Pancreas (tissue), 10 donors: ENCODE data around the gene KRTCAP3. TPM values are rescaled to one million over a fixed set of nuclear protein-coding genes. Genes with fewer than 3 reads are reported as not detected.

Experiments used
- ATAC-seq, 4 donors: fragments of 200-7000 bp; cut with Tn5 transposase; one replicate each; pipeline versions ENCODE4 v1.8.0 to v1.9.1; 2020; ENCODE audit warnings: mild to moderate bottlenecking in 4 of 4, moderate library complexity in 4 of 4
- DNase-seq, 6 donors: peaks; one replicate each; pipeline ENCODE4 v3.0.0-alpha.2; 2020
- FAIRE-seq: peaks from 2 replicates; lab custom pipeline; 2012; peaks lifted over from hg19 to GRCh38; lab: Jason Lieb, UNC
- H3K27ac ChIP-seq, 4 donors: fragments of 200-600 bp; sonication (generic); 1 replicate in 3 of 4; 2 replicates in 1 of 4; pipeline versions ENCODE4 v1.5.0 to v1.8.0; 2020
- H3K27me3 ChIP-seq, 4 donors: fragments of 200-600 bp; one replicate each; pipeline ENCODE4 v1.8.0; 2021
- H3K36me3 ChIP-seq, 3 donors: fragments of 200-600 bp; sonication (generic) in 1 of 3; one replicate each; pipeline versions ENCODE4 v1.5.0 to v1.8.0; 2020 to 2021
- H3K4me1 ChIP-seq, 3 donors: fragments of 200-600 bp; one replicate each; pipeline ENCODE4 v1.8.0; 2021
- H3K4me3 ChIP-seq, 4 donors: fragments of 200-600 bp; sonication (generic) in 2 of 4; one replicate each; pipeline versions ENCODE4 v1.5.0 to v1.8.0; 2020 to 2021
- H3K9me3 ChIP-seq, 4 donors: fragments of 200-600 bp; one replicate each; pipeline ENCODE4 v1.8.0; 2021
- WGBS, 2 donors: extraction: QIAGEN DNeasy Blood & Tissue Kit; methylation state at CpG; one replicate each; pipeline ENCODE4 v1.1.7; 2013; 5-methylcytosine and 5-hydroxymethylcytosine counted together
- intact Hi-C, 3 donors: fragments of 100-400 bp; cut with DNase I; formaldehyde crosslinking; loops; one replicate each; pipeline versions ENCODE4 v1.11.1 to v1.14.2; 2022
- polyA plus RNA-seq, 2 donors: library from polyadenylated mRNA; stranded (reverse); fragments of 200-250 nt; gene quantifications; one replicate each; pipeline ENCODE4 v1.2.3, GENCODE V29; 2013
- total RNA-seq, 6 donors: library from RNA; stranded (reverse); fragmentation: NEBNext Ultra II Directional in 4 of 6; extraction: Animal tissue kit (Norgen Biotek cat#: 25700) in 4 of 6; gene quantifications; one replicate each; pipeline versions ENCODE4 v1.2.1 to v1.2.4, GENCODE V29; 2021 to 2023
- TF ChIP-seq, protein P1 (sequence below), 4 donors: fragments of 200-600 bp; sonication (generic) in 3 of 4; IDR thresholded peaks; one replicate each; pipeline versions ENCODE4 v1.5.0 to v1.8.0; 2021; ENCODE audit warnings: antibody characterized with exemption in 4 of 4
- donor health status: healthy with polysubstance abuse.
- donor health status: DM: no; HTN: no; CAD: no; lungs with moderate emphysema.
- donor health status: DM: no; HTN: no; CAD: no.
- donor health status: control.
- donor health status: control.
- donor health status: Bipolar disorder and iron deficiency.
- donor health status: DM: yes; HTN: yes; CAD: no.
- donor health status: DM: no; HTN: no; CAD: no.
- donor health status: DM: no; HTN: no; CAD: no.
- donor health status: DM: yes; HTN: yes; CAD: no.

The KRTCAP3 gene
- total and polyA plus RNA-seq, 8 donors: 21.6 to 36.5 (median 28.9) TPM

DNA sequence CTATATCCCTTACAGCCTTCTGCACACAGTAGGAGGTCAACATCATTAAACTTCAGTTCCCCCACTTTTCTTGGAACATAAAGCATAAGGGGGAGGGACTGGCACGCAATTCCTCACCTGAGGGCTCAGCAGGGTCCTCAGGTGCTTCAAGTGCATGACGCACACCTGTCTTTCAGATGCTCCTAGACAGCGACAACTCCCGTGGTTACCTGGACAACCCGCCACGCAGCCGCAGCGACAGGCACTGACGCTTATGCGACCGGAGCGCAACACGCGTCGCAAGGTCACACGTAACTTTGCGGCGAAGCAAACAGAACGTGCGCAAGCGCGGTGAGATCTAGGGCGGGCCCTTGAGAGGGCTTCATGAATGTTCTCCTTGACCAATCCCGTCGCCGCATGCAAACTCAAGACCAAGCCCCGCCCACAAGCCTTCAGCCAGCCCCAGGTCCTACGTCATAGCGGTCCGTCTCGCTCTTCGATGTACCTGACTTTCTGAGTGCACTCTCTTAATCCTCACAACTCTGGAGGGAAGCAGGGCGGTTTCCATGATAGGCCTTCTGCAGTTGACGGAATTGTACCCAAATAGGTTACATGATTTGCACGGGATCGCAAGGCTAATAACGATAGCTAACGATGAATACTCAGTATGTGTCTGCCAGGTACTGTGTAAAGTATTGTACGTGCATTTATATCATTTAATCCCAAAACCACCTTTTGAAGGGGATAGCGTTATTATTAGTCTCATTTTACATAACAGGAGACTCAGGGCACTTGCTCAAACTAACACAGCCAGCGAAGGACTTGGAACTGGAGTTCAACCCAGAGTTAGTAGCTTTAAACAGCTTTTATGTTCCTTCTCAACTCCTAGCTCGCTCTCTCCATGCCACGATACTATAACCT lies 47.6 kb downstream of the KRTCAP3 start, which contains the start of gene IFT172:
IFT172 (minus strand) TSS at position 246 of the 900 bp plus-strand sequence; CDS start at position 156, 90 bp downstream.
- ATAC-seq: peak; percentile 97 to 99 (median 98)
- H3K27me3 ChIP-seq: no peaks in the 10 kb centered on the region
- TF ChIP-seq, protein P1, sequence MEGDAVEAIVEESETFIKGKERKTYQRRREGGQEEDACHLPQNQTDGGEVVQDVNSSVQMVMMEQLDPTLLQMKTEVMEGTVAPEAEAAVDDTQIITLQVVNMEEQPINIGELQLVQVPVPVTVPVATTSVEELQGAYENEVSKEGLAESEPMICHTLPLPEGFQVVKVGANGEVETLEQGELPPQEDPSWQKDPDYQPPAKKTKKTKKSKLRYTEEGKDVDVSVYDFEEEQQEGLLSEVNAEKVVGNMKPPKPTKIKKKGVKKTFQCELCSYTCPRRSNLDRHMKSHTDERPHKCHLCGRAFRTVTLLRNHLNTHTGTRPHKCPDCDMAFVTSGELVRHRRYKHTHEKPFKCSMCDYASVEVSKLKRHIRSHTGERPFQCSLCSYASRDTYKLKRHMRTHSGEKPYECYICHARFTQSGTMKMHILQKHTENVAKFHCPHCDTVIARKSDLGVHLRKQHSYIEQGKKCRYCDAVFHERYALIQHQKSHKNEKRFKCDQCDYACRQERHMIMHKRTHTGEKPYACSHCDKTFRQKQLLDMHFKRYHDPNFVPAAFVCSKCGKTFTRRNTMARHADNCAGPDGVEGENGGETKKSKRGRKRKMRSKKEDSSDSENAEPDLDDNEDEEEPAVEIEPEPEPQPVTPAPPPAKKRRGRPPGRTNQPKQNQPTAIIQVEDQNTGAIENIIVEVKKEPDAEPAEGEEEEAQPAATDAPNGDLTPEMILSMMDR (IDR thresholded peaks at IDR 0.05): no peak
- peak within 1 kb of the TSS; percentile 43 to 75 (median 58) for H3K27ac ChIP-seq
- WGBS, 2 donors: 6 to 7% methylated on average over 43 of the region's 43 CpGs
- intact Hi-C loops: loop anchor here in 1 of 3 donors (10.0 kb wide), 1 partner anchor 85 kb away; no protein-coding TSS in a partner anchor
- H3K9me3 ChIP-seq: no peaks in the 10 kb centered on the region
- peak; percentile 96 to 100 (median 99) for DNase-seq
- H3K4me3 ChIP-seq: peak within 1 kb of the TSS; percentile 38 to 61 (median 45)
- no peaks in the 10 kb centered on the region for H3K36me3 ChIP-seq
- FAIRE-seq: peak; percentile 87
- peaks cover 0 to 8% (median 0%) of the 10 kb centered on the region in 3 donors for H3K4me1 ChIP-seq

DNA sequence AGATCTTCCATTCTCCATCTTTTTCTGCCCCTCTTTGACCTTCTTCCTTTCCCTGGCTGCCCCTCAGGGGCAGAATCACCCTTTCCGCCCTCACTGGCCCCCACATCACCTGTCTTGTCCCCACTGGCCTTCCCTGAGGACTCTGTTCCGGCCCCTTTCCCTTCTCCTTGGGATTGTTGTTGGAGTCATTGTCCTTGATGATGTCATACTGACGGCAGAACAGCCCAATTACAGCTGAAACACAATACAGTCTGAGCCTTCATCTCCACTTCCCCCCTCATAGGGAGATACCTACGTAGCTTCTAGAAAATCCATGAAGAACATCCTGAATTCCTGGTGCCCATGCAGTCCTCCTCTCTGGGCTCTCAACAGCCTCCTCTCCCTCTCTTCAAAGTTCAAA lies 50.4 kb downstream of the KRTCAP3 start:
- TF ChIP-seq, protein P1 (IDR thresholded peaks at IDR 0.05): no peak
- intact Hi-C loops: loop anchor here in 1 of 3 donors (10.0 kb wide), 1 partner anchor 82 kb away; no protein-coding TSS in a partner anchor
- 85 to 86% methylated on average over 4 of the region's 4 CpGs for WGBS, 2 donors
- DNase-seq: no peak
- H3K4me3 ChIP-seq: no peak overlapping the region
- H3K27me3 ChIP-seq: no peaks in the 10 kb centered on the region
- no peak overlapping the region for H3K27ac ChIP-seq
- no peaks in the 10 kb centered on the region for H3K36me3 ChIP-seq
- peaks cover 8 to 28% (median 17%) of the 10 kb centered on the region in 3 donors for H3K4me1 ChIP-seq
- ATAC-seq: no peak
- no peak for FAIRE-seq
- H3K9me3 ChIP-seq: no peaks in the 10 kb centered on the region

DNA sequence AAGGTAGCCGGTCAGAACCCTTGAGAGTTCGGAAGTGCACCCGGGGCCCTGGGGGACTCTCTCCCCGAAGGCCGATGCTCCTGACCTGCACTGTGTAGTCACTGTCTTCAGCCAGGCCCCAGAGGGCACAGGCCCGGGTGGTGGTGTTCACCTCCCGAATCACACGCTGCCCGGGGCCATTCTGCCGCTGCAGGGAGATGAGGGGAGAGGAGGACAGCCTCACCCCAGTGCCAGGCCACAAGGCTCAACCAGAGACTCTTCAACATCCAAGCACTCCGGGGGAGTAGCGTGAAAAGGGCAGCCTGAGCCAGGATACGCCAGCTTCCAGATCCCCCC lies 51.7 kb downstream of the KRTCAP3 start:
- Histone ChIP-seq H3K9me3 (no peaks in the 10 kb centered on the region), H3K27ac (peak overlapping the region in 2 of 4 donors; percentile 34 to 58), H3K36me3 (no peaks in the 10 kb centered on the region), H3K27me3 (no peaks in the 10 kb centered on the region), H3K4me1 (peaks cover 8 to 24% (median 17%) of the 10 kb centered on the region in 3 donors), H3K4me3 (no peak overlapping the region)
- WGBS, 2 donors: 86 to 90% methylated on average over 13 of the region's 13 CpGs
- FAIRE-seq (no peak), DNase-seq (peak in 2 of 6 donors; percentile 54 to 69), ATAC-seq (no peak)
- intact Hi-C loops: loop anchor here in 1 of 3 donors (10.0 kb wide), 1 partner anchor 81 kb away; no protein-coding TSS in a partner anchor
- TF ChIP-seq, protein P1 (IDR thresholded peaks at IDR 0.05): no peak

Other genes starting within 250 kb of the KRTCAP3 start
- 10 to 100 TPM; 38.9 to 56.8 (median 48.6) TPM for gene ATRAID, start 230.3 kb upstream of the KRTCAP3 start, total RNA-seq
- gene ATRAID, start 230.3 kb upstream of the KRTCAP3 start, polyA plus RNA-seq: 100 to 1,000 TPM in 1 of 2 donors, 10 to 100 TPM in 1; 68.1 to 106 TPM
- 10 to 100 TPM in 5 of 6 donors, 1 to 10 TPM in 1; 8.3 to 15.3 (median 13.1) TPM for gene SLC5A6, start 230.1 kb upstream of the KRTCAP3 start, total RNA-seq
- gene SLC5A6, start 230.1 kb upstream of the KRTCAP3 start, polyA plus RNA-seq: 10 to 100 TPM; 14.9 to 15.0 TPM
- 10 to 100 TPM in 5 of 6 donors, 1 to 10 TPM in 1; 9.6 to 23.4 (median 14.7) TPM for gene CAD, start 225.0 kb upstream of the KRTCAP3 start, total RNA-seq
- 10 to 100 TPM; 17.5 to 24.6 TPM for gene CAD, start 225.0 kb upstream of the KRTCAP3 start, polyA plus RNA-seq
- under 1 TPM in 1 of 6 donors, not detected in 5; 0.12 TPM for gene SLC30A3, start 179.3 kb upstream of the KRTCAP3 start, total RNA-seq
- gene SLC30A3, start 179.3 kb upstream of the KRTCAP3 start, polyA plus RNA-seq: under 1 TPM in 1 of 2 donors, not detected in 1; 0.15 TPM
- gene DNAJC5G, start 166.9 kb upstream of the KRTCAP3 start, total RNA-seq: under 1 TPM in 1 of 6 donors, not detected in 5; 0.06 TPM
- gene DNAJC5G, start 166.9 kb upstream of the KRTCAP3 start, polyA plus RNA-seq: under 1 TPM in 1 of 2 donors, not detected in 1; 0.34 TPM
- gene TRIM54, start 160.0 kb upstream of the KRTCAP3 start, total RNA-seq: 1 to 10 TPM in 1 of 6 donors, under 1 TPM in 5; 0.08 to 1.1 (median 0.33) TPM
- gene TRIM54, start 160.0 kb upstream of the KRTCAP3 start, polyA plus RNA-seq: under 1 TPM; 0.27 to 0.31 TPM
- 1 to 10 TPM in 1 of 6 donors, under 1 TPM in 5; 0.51 to 1.0 (median 0.76) TPM for gene UCN, start 133.9 kb upstream of the KRTCAP3 start, total RNA-seq
- 1 to 10 TPM; 2.7 to 4.6 TPM for gene UCN, start 133.9 kb upstream of the KRTCAP3 start, polyA plus RNA-seq
- gene MPV17, start 119.3 kb upstream of the KRTCAP3 start, total RNA-seq: 10 to 100 TPM; 24.8 to 38.0 (median 32.0) TPM
- 10 to 100 TPM; 57.3 to 71.8 TPM for gene MPV17, start 119.3 kb upstream of the KRTCAP3 start, polyA plus RNA-seq
- 10 to 100 TPM; 21.2 to 30.7 (median 26.7) TPM for gene GTF3C2, start 85.6 kb upstream of the KRTCAP3 start, total RNA-seq
- gene GTF3C2, start 85.6 kb upstream of the KRTCAP3 start, polyA plus RNA-seq: 10 to 100 TPM; 33.1 to 34.3 TPM
- 10 to 100 TPM; 24.1 to 34.7 (median 31.3) TPM for gene EIF2B4, start 72.0 kb upstream of the KRTCAP3 start, total RNA-seq
- 10 to 100 TPM; 69.9 to 98.1 TPM for gene EIF2B4, start 72.0 kb upstream of the KRTCAP3 start, polyA plus RNA-seq
- gene SNX17, start 71.8 kb upstream of the KRTCAP3 start, total RNA-seq: 10 to 100 TPM; 34.3 to 48.6 (median 39.5) TPM
- 10 to 100 TPM; 38.8 to 60.2 TPM for gene SNX17, start 71.8 kb upstream of the KRTCAP3 start, polyA plus RNA-seq
- gene ZNF513, start 61.6 kb upstream of the KRTCAP3 start, total RNA-seq: 10 to 100 TPM in 1 of 6 donors, 1 to 10 TPM in 5; 3.7 to 10.4 (median 7.6) TPM
- gene ZNF513, start 61.6 kb upstream of the KRTCAP3 start, polyA plus RNA-seq: 10 to 100 TPM; 30.1 to 34.4 TPM
- 10 to 100 TPM; 23.6 to 37.8 (median 28.7) TPM for gene PPM1G, start 32.8 kb upstream of the KRTCAP3 start, total RNA-seq
- 10 to 100 TPM; 28.6 to 31.8 TPM for gene PPM1G, start 32.8 kb upstream of the KRTCAP3 start, polyA plus RNA-seq
- gene NRBP1, start 13.8 kb upstream of the KRTCAP3 start, total RNA-seq: 10 to 100 TPM; 33.5 to 49.5 (median 38.0) TPM
- gene NRBP1, start 13.8 kb upstream of the KRTCAP3 start, polyA plus RNA-seq: 10 to 100 TPM; 32.5 to 60.7 TPM
- 10 to 100 TPM; 10.1 to 28.2 (median 14.7) TPM for gene IFT172, start 47.4 kb downstream of the KRTCAP3 start, total RNA-seq
- 10 to 100 TPM; 35.1 to 56.2 TPM for gene IFT172, start 47.4 kb downstream of the KRTCAP3 start, polyA plus RNA-seq
- gene FNDC4, start 52.8 kb downstream of the KRTCAP3 start, total RNA-seq: 10 to 100 TPM in 1 of 6 donors, 1 to 10 TPM in 5; 3.1 to 12.7 (median 6.4) TPM
- gene FNDC4, start 52.8 kb downstream of the KRTCAP3 start, polyA plus RNA-seq: 10 to 100 TPM in 1 of 2 donors, 1 to 10 TPM in 1; 8.5 to 11.8 TPM
- 1 to 10 TPM in 4 of 6 donors, under 1 TPM in 2; 0.56 to 3.2 (median 1.5) TPM for gene GCKR, start 54.5 kb downstream of the KRTCAP3 start, total RNA-seq
- gene GCKR, start 54.5 kb downstream of the KRTCAP3 start, polyA plus RNA-seq: 1 to 10 TPM; 1.5 to 4.0 TPM
- 10 to 100 TPM in 3 of 6 donors, 1 to 10 TPM in 3; 6.8 to 20.5 (median 10.0) TPM for gene ZNF512, start 140.7 kb downstream of the KRTCAP3 start, total RNA-seq
- 10 to 100 TPM in 1 of 2 donors, 1 to 10 TPM in 1; 6.1 to 13.7 TPM for gene ZNF512, start 140.7 kb downstream of the KRTCAP3 start, polyA plus RNA-seq
- 1 to 10 TPM; 1.1 to 3.1 (median 1.8) TPM for gene CCDC121, start 186.6 kb downstream of the KRTCAP3 start, total RNA-seq
- 1 to 10 TPM; 1.6 to 2.0 TPM for gene CCDC121, start 186.6 kb downstream of the KRTCAP3 start, polyA plus RNA-seq
- 10 to 100 TPM in 5 of 6 donors, 1 to 10 TPM in 1; 8.2 to 17.0 (median 12.0) TPM for gene GPN1, start 186.7 kb downstream of the KRTCAP3 start, total RNA-seq
- gene GPN1, start 186.7 kb downstream of the KRTCAP3 start, polyA plus RNA-seq: 10 to 100 TPM in 1 of 2 donors, 1 to 10 TPM in 1; 7.9 to 15.5 TPM
- gene SUPT7L, start 221.2 kb downstream of the KRTCAP3 start, total RNA-seq: 10 to 100 TPM in 3 of 6 donors, 1 to 10 TPM in 3; 8.0 to 18.1 (median 9.9) TPM
- 10 to 100 TPM; 22.5 to 32.4 TPM for gene SUPT7L, start 221.2 kb downstream of the KRTCAP3 start, polyA plus RNA-seq
- 10 to 100 TPM in 1 of 6 donors, 1 to 10 TPM in 5; 5.1 to 12.1 (median 8.1) TPM for gene SLC4A1AP, start 221.5 kb downstream of the KRTCAP3 start, total RNA-seq
- gene SLC4A1AP, start 221.5 kb downstream of the KRTCAP3 start, polyA plus RNA-seq: 10 to 100 TPM in 1 of 2 donors, 1 to 10 TPM in 1; 7.7 to 12.6 TPM